Measurements from ENCODE around the gene WDTC1. TPM values are rescaled to one million over a fixed set of nuclear protein-coding genes. Genes with fewer than 3 reads are reported as not detected.

Gene WDTC1
- total RNA-seq, 6 experiments from 2014 or later: 26.2 to 30.3 (median 28.0) TPM

GRCh38 chr1:27331426-27331825 lies 97.0 kb downstream of the WDTC1 start:
- Mint-ChIP-seq H3K27me3 (ENCODE audit: insufficient read depth) (no peaks in the 10 kb centered on the region; the same call in 1 of the 2 replicates), H3K4me3 (no peak overlapping the region), H3K27ac (no peak overlapping the region), H3K36me3 (ENCODE audit: low read depth) (peaks cover 2% of the 10 kb centered on the region; the same call in 1 of the 2 replicates), H3K4me1 (ENCODE audit: low read depth) (peaks cover 13% of the 10 kb centered on the region), H3K9me3 (no peaks in the 10 kb centered on the region)
- TF ChIP-seq CTCF (IDR thresholded peaks at IDR 0.05): no peak
- no peak for DNase-seq

- Mint-ChIP-seq H3K27ac (peak overlapping the region; percentile 38; the same call in 1 of the 2 replicates), H3K4me1 (ENCODE audit: low read depth) (peaks cover 8% of the 10 kb centered on the region), H3K9me3 (no peaks in the 10 kb centered on the region), H3K4me3 (no peak overlapping the region), H3K36me3 (ENCODE audit: low read depth) (peaks cover 7% of the 10 kb centered on the region; the same call in 1 of the 2 replicates), H3K27me3 (ENCODE audit: insufficient read depth) (no peaks in the 10 kb centered on the region; the same call in 1 of the 2 replicates)
- no peak for DNase-seq
- no peak for TF ChIP-seq CTCF (IDR thresholded peaks at IDR 0.05)
Measured at GRCh38 chr1:27331922-27332321, 97.5 kb downstream of the WDTC1 start.

- Mint-ChIP-seq H3K4me3 (no peak overlapping the region), H3K36me3 (ENCODE audit: low read depth) (peaks cover 7% of the 10 kb centered on the region; the same call in 1 of the 2 replicates), H3K4me1 (ENCODE audit: low read depth) (peaks cover 5% of the 10 kb centered on the region; the same call in 1 of the 2 replicates), H3K27ac (peak overlapping the region; percentile 38), H3K9me3 (no peaks in the 10 kb centered on the region), H3K27me3 (ENCODE audit: insufficient read depth) (no peaks in the 10 kb centered on the region; the same call in 1 of the 2 replicates)
- peak; percentile 92 for TF ChIP-seq CTCF (IDR thresholded peaks at IDR 0.05)
- DNase-seq: no peak
Measured at GRCh38 chr1:27332536-27333281, 98.3 kb downstream of the WDTC1 start.

GRCh38 chr1:27333717-27334279 lies 99.4 kb downstream of the WDTC1 start:
- Mint-ChIP-seq H3K27ac (no peak overlapping the region), H3K36me3 (ENCODE audit: low read depth) (peaks cover 7% of the 10 kb centered on the region; the same call in 1 of the 2 replicates), H3K4me3 (no peak overlapping the region), H3K4me1 (ENCODE audit: low read depth) (no peaks in the 10 kb centered on the region), H3K9me3 (no peaks in the 10 kb centered on the region), H3K27me3 (ENCODE audit: insufficient read depth) (no peaks in the 10 kb centered on the region; the same call in 1 of the 2 replicates)
- no peak for DNase-seq
- no peak for TF ChIP-seq CTCF (IDR thresholded peaks at IDR 0.05)

GRCh38 chr1:27335506-27336422 lies 101.3 kb downstream of the WDTC1 start:
- H3K4me3 Mint-ChIP-seq: no peak overlapping the region
- H3K27ac Mint-ChIP-seq: no peak overlapping the region

More at GRCh38 chr1:27335506-27336422, 101.3 kb downstream of the WDTC1 start:
- no peak for TF ChIP-seq CTCF (IDR thresholded peaks at IDR 0.05)
- Mint-ChIP-seq H3K27me3 (ENCODE audit: insufficient read depth) (no peaks in the 10 kb centered on the region; the same call in 1 of the 2 replicates), H3K4me1 (ENCODE audit: low read depth) (peaks cover 7% of the 10 kb centered on the region), H3K36me3 (ENCODE audit: low read depth) (peaks cover 7% of the 10 kb centered on the region; the same call in 1 of the 2 replicates), H3K9me3 (no peaks in the 10 kb centered on the region)
- DNase-seq: no peak
